ENCODE data around the gene RAD54L2. TPM values are rescaled to one million over a fixed set of nuclear protein-coding genes. Genes with fewer than 3 reads are reported as not detected.

The RAD54L2 gene
- total and polyA plus RNA-seq, 2 experiments from 2014 or later, result 10.8 to 17.5 TPM

DNA sequence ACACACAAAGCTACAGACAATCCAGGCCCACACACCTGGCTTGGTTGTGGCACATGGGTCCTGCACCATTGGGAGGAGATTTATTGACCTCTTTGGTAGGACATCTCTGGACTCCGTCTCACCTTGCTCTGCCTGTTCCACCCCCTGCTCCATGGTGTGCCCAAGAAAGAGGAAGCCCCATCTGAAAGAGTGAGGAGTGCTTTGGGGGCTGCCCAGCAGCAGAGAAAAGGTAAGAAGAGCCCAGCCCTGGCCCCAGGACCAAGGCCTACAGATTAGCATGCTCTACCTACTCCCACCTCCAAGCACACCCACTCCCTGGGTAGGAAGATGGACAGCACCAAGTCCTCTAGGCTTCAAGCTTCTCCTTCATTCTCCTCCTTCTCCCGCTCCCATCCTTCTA lies 35.5 kb upstream of the RAD54L2 start:
- Histone ChIP-seq H3K79me2 (peaks cover 7% of the 10 kb centered on the region), H4K20me1 (ENCODE audit: insufficient read depth, poor library complexity, severe bottlenecking) (no peaks in the 10 kb centered on the region), H3K36me3 (replicated peaks; ENCODE audit: insufficient read depth, low read depth) (no peaks in the 10 kb centered on the region), H3K9me3 (ENCODE audit: low read depth) (no peaks in the 10 kb centered on the region), H3K27me3 (no peaks in the 10 kb centered on the region), H3K4me1 (ENCODE audit: insufficient read depth) (no peaks in the 10 kb centered on the region), H3K4me2 (no peak overlapping the region), H3K9me2 (replicated peaks; ENCODE audit: insufficient read depth) (no peaks in the 10 kb centered on the region), H3K27ac (no peak overlapping the region), H2AFZ (no peak overlapping the region), H3K4me3 (no peak overlapping the region)
- DNase-seq (ENCODE audit: low spot score), result no peak
- WGBS (ENCODE audit: low lambda C conversion rate, missing lambda C conversion rate), result 85% methylated on average over 2 of the region's 2 CpGs
- TF ChIP-seq EZH2 (IDR thresholded peaks at IDR 0.05; ENCODE audit: borderline replicate concordance) (no peak), EZH2phosphoT487 (IDR thresholded peaks at IDR 0.05; ENCODE audit: low read depth, severe bottlenecking, unreplicated experiment) (no peak)
- TF ChIP-seq, protein P1, sequence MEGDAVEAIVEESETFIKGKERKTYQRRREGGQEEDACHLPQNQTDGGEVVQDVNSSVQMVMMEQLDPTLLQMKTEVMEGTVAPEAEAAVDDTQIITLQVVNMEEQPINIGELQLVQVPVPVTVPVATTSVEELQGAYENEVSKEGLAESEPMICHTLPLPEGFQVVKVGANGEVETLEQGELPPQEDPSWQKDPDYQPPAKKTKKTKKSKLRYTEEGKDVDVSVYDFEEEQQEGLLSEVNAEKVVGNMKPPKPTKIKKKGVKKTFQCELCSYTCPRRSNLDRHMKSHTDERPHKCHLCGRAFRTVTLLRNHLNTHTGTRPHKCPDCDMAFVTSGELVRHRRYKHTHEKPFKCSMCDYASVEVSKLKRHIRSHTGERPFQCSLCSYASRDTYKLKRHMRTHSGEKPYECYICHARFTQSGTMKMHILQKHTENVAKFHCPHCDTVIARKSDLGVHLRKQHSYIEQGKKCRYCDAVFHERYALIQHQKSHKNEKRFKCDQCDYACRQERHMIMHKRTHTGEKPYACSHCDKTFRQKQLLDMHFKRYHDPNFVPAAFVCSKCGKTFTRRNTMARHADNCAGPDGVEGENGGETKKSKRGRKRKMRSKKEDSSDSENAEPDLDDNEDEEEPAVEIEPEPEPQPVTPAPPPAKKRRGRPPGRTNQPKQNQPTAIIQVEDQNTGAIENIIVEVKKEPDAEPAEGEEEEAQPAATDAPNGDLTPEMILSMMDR (IDR thresholded peaks at IDR 0.05; ENCODE audit: poor library complexity), result no peak

DNA sequence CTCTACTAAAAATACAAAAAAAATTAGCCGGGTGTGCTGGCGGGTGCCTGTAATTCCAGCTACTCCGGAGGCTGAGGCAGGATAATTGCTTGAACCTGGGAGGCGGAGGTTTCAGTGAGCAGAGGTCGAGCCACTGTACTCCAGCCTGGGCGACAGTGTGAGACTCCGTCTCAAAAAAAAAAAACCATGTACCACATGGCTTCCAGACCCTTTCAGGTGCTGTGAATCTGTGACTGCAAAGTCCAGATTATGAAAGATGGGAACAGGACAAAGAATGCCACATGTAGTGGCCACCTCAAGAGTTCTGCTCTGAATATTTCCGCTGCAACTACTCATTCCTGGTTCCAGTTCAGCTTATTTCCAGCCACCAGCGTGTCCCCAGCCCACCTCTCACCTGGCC lies 30.3 kb upstream of the RAD54L2 start:
- H3K9me3 ChIP-seq (ENCODE audit: low read depth), result no peaks in the 10 kb centered on the region
- H3K4me2 ChIP-seq, result no peak overlapping the region
- H3K27me3 ChIP-seq, result no peaks in the 10 kb centered on the region
- no peak for DNase-seq (ENCODE audit: low spot score)
- no peaks in the 10 kb centered on the region for H3K79me2 ChIP-seq
- no peak overlapping the region for H2AFZ ChIP-seq
- H3K36me3 ChIP-seq (replicated peaks; ENCODE audit: insufficient read depth, low read depth), result no peaks in the 10 kb centered on the region
- H4K20me1 ChIP-seq (ENCODE audit: insufficient read depth, poor library complexity, severe bottlenecking), result no peaks in the 10 kb centered on the region
- H3K27ac ChIP-seq, result no peak overlapping the region
- H3K4me1 ChIP-seq (ENCODE audit: insufficient read depth), result no peaks in the 10 kb centered on the region
- H3K9me2 ChIP-seq (replicated peaks; ENCODE audit: insufficient read depth), result no peaks in the 10 kb centered on the region
- 82% methylated on average over 9 of the region's 9 CpGs for WGBS (ENCODE audit: low lambda C conversion rate, missing lambda C conversion rate)
- H3K4me3 ChIP-seq, result no peak overlapping the region
- no peak for TF ChIP-seq EZH2phosphoT487 (IDR thresholded peaks at IDR 0.05; ENCODE audit: low read depth, severe bottlenecking, unreplicated experiment)
- TF ChIP-seq, protein P1 (IDR thresholded peaks at IDR 0.05; ENCODE audit: poor library complexity), result no peak
- TF ChIP-seq EZH2 (IDR thresholded peaks at IDR 0.05; ENCODE audit: borderline replicate concordance), result no peak

DNA sequence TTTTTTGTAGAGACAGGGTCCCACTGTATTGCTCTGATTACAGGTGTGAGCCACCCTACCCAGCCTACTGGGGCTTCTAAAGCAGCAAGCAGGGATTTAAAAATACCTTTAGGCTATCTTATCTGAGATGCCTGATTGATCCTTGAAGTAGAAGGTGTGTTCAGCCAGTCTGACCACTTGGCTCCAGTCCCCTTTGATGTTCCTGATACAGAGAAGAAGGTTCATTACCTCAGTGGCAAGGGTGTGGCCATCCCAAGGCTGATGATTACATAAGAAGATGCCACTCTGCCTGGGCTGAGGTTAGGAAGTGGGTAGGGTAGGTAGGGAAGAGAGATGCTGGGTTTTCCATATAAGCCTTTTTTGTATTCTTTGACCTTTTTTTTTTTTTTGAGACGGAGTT lies 27.5 kb upstream of the RAD54L2 start:
- Histone ChIP-seq H3K79me2 (no peaks in the 10 kb centered on the region), H3K4me3 (no peak overlapping the region), H3K4me2 (no peak overlapping the region), H3K4me1 (ENCODE audit: insufficient read depth) (no peaks in the 10 kb centered on the region), H4K20me1 (ENCODE audit: insufficient read depth, poor library complexity, severe bottlenecking) (no peaks in the 10 kb centered on the region), H3K27me3 (no peaks in the 10 kb centered on the region), H3K9me2 (replicated peaks; ENCODE audit: insufficient read depth) (no peaks in the 10 kb centered on the region), H3K9me3 (ENCODE audit: low read depth) (no peaks in the 10 kb centered on the region), H2AFZ (no peak overlapping the region), H3K27ac (no peak overlapping the region), H3K36me3 (replicated peaks; ENCODE audit: insufficient read depth, low read depth) (no peaks in the 10 kb centered on the region)
- DNase-seq (ENCODE audit: low spot score), result no peak
- WGBS (ENCODE audit: low lambda C conversion rate, missing lambda C conversion rate), result 83% methylated on average over 1 of the region's 1 CpG
- TF ChIP-seq EZH2phosphoT487 (IDR thresholded peaks at IDR 0.05; ENCODE audit: low read depth, severe bottlenecking, unreplicated experiment), result no peak
- TF ChIP-seq, protein P1 (IDR thresholded peaks at IDR 0.05; ENCODE audit: poor library complexity), result no peak
- no peak for TF ChIP-seq EZH2 (IDR thresholded peaks at IDR 0.05; ENCODE audit: borderline replicate concordance)

DNA sequence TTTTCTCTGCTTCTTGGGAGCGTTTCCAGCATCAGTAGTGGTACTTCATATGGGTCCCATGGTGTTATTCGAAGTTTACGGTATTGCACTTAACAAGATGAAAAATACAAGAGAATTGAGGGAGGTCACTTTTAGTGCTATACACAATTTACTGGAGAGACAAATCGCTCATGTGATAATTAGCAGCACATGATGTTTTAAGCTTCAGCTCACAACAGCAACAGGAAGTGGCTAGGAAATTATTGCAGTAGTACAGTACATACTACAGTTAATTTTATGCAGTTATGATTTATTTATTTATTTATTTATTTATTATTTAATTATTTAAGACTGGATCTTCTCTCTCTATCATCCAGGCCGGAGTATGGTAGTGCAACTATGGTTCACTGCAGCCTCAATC lies 24.3 kb upstream of the RAD54L2 start:
- Histone ChIP-seq H3K27ac (no peak overlapping the region), H3K9me2 (replicated peaks; ENCODE audit: insufficient read depth) (no peaks in the 10 kb centered on the region), H3K27me3 (no peaks in the 10 kb centered on the region), H3K9me3 (ENCODE audit: low read depth) (no peaks in the 10 kb centered on the region), H2AFZ (no peak overlapping the region), H3K4me3 (no peak overlapping the region), H3K36me3 (replicated peaks; ENCODE audit: insufficient read depth, low read depth) (no peaks in the 10 kb centered on the region), H4K20me1 (ENCODE audit: insufficient read depth, poor library complexity, severe bottlenecking) (no peaks in the 10 kb centered on the region), H3K4me1 (ENCODE audit: insufficient read depth) (no peaks in the 10 kb centered on the region), H3K4me2 (no peak overlapping the region), H3K79me2 (no peaks in the 10 kb centered on the region)
- 88% methylated on average over 5 of the region's 5 CpGs for WGBS (ENCODE audit: low lambda C conversion rate, missing lambda C conversion rate)
- TF ChIP-seq EZH2phosphoT487 (IDR thresholded peaks at IDR 0.05; ENCODE audit: low read depth, severe bottlenecking, unreplicated experiment) (no peak), EZH2 (IDR thresholded peaks at IDR 0.05; ENCODE audit: borderline replicate concordance) (no peak)
- TF ChIP-seq, protein P1 (IDR thresholded peaks at IDR 0.05; ENCODE audit: poor library complexity), result no peak
- no peak for DNase-seq (ENCODE audit: low spot score)
